Erythroblast (primary cell): Measurements from ENCODE around the gene ABHD6.

Experiments used
- GATA1 ChIP-seq: IDR thresholded peaks from 2 replicates; pipeline ENCODE4 v1.6.1; 2011; ENCODE audit warnings: low read depth, mild to moderate bottlenecking, control low read depth, low read length, moderate library complexity
- POLR2A ChIP-seq: IDR thresholded peaks from 2 replicates; pipeline ENCODE4 v1.6.1; 2011; ENCODE audit warnings: mild to moderate bottlenecking, low read length

DNA sequence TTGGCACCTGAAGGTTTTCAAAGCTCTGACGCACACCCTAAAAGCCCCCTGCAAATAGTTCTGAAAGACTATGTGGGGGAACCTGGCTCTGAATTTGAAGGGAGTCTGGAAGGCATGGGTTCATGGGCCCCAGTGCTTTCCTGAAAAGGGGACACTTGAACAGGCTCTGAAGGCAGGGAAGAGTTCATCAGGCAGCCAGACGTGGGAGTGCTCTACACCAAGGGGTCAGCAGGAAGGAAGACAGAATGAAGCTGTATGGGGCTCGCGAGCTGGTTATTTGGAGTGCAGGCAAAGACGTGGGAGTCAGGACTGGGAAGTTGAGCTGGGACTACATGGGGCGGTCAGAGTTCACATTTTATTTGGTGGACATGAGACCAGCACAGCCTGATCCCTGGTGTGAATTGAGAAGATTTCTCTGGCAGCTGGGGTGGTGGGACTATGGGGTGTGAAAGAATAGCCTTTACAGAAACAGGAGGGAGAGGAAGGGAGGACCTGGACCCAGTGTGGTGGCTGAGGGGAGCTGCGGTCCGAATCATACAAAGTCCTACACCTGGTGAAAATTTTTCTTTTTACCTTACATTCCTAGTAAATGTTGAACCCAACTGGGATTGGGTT, 12.6 kb downstream of the ABHD6 start:
- no peak for TF ChIP-seq POLR2A
- TF ChIP-seq GATA1, result no peak
